ENCODE measurements around the gene SLC6A8.

The SLC6A8 gene

DNA sequence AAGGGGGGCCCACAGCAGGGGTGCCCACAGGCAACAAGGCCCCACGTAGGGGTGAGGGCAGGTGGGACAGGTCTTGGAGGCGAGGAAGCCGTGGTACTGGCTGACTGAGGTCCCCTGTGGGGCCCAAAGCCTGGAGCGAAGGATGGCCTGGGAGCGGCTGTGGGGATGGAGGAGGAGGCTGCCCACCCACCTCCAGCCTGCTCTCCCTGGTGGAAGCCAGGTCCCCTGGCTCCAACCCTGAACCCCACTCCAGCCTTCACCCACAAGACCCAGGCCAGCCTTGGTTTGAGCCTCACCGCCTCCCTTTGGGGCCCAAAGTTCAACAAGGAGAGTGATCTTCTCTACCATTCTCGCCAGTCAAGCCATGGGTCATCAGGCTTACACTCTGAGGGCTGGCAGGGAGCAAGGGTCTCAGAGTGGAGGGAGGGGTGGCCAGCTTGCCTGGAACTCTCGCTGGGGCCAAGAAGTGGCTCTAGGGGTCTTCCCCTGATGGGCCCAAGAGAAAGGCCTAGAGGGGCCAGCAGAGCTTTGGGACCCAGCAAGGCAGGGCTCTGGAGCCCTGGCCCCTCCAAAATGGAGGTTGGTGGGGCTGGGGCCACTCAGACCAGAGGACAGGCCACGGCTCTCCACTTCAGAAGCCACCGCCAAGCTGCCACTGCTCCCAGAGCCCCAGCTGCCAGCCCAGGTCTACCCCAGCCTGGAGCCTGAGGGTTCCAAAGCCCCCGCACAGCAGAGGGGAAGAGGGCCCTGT is 19.1 kb upstream of the SLC6A8 start:
- H3K4me3 ChIP-seq (ENCODE audit: low read depth, low read length) = no peak overlapping the region
- DNase-seq (ENCODE audit: low read depth) = no peak
- TF ChIP-seq, protein P1, sequence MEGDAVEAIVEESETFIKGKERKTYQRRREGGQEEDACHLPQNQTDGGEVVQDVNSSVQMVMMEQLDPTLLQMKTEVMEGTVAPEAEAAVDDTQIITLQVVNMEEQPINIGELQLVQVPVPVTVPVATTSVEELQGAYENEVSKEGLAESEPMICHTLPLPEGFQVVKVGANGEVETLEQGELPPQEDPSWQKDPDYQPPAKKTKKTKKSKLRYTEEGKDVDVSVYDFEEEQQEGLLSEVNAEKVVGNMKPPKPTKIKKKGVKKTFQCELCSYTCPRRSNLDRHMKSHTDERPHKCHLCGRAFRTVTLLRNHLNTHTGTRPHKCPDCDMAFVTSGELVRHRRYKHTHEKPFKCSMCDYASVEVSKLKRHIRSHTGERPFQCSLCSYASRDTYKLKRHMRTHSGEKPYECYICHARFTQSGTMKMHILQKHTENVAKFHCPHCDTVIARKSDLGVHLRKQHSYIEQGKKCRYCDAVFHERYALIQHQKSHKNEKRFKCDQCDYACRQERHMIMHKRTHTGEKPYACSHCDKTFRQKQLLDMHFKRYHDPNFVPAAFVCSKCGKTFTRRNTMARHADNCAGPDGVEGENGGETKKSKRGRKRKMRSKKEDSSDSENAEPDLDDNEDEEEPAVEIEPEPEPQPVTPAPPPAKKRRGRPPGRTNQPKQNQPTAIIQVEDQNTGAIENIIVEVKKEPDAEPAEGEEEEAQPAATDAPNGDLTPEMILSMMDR (IDR thresholded peaks at IDR 0.05; ENCODE audit: low read depth, low read length, missing control alignments) = no peak

DNA sequence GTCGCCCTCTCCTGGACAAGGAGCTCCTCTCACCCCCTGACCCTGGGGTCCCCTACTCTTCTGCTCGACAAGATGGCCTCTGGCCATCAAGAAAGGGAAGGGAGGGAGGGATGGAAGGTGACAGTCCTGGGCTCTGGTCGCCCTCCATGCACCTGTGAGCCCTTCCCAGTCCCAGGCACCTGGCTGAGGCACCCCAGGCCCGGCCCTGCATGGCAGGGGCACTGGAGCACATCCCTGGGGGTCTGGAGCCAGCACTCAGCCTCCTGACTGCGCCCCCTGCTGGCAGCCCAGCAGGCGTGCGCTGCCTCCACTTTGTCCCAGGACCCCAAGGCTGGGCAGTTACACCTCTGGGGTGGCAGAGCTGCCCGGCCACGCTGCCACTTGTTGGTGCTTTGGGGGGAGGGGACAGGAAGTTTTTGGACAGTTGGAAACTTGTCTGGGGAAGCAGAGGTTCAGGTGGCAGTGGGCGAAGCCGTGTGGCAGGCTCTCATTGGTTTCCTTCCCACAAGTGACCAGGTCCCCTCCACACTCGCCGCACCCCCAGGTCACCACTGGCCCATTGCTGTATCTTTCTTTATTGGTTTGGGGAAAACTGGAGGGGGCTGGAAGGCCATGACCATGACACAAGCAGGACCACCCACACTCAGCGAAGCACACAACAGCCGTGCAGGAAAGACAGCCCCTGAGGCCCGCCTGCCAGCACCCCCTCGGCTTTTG is 18.4 kb upstream of the SLC6A8 start:
- TF ChIP-seq, protein P1 (IDR thresholded peaks at IDR 0.05; ENCODE audit: low read depth, low read length, missing control alignments) = peak; percentile 81
- no peak overlapping the region for H3K4me3 ChIP-seq (ENCODE audit: low read depth, low read length)
- DNase-seq (ENCODE audit: low read depth) = no peak

DNA sequence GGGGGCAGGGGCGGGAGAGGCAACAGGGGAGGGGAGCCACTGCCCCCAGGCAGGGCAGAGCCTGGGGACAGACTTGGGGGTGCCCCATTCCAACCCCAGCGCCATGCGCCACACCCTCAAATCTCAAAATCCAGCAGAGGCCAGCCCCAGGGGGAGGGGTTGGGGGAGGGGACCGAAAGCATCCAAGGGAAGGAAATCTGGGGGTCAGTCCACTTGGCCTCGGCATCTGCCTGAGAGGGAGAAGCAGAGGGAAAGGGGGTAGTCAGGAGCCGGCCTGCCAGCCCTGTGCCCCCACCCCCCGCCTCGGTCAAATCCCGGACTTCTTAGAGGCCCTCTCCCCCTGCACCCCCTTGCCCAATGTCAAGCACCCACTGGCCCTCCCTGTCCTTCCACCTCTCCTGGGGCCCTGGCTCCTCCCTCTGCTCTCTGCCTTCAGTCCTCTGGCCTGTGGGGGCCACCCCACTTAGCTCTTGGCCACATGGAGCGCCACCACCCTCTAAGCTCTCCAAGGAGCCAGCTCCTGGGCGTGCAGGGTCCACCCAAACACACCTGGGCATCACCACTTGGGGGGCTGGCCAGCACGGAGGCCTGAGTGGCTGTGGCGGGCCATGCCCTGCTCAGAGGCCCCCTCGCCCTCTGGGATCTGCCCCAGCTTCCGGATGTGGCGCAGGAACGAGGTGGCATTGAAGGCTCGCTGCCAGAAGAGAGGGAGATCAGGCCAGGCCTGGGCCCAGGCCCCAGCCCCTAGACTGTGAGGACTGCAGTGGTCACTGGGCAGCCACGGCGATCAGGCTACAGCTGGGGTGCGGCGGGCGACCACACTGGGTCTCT is 17.6 kb upstream of the SLC6A8 start:
- H3K4me3 ChIP-seq (ENCODE audit: low read depth, low read length) = no peak overlapping the region
- TF ChIP-seq, protein P1 (IDR thresholded peaks at IDR 0.05; ENCODE audit: low read depth, low read length, missing control alignments) = no peak
- DNase-seq (ENCODE audit: low read depth) = no peak

DNA sequence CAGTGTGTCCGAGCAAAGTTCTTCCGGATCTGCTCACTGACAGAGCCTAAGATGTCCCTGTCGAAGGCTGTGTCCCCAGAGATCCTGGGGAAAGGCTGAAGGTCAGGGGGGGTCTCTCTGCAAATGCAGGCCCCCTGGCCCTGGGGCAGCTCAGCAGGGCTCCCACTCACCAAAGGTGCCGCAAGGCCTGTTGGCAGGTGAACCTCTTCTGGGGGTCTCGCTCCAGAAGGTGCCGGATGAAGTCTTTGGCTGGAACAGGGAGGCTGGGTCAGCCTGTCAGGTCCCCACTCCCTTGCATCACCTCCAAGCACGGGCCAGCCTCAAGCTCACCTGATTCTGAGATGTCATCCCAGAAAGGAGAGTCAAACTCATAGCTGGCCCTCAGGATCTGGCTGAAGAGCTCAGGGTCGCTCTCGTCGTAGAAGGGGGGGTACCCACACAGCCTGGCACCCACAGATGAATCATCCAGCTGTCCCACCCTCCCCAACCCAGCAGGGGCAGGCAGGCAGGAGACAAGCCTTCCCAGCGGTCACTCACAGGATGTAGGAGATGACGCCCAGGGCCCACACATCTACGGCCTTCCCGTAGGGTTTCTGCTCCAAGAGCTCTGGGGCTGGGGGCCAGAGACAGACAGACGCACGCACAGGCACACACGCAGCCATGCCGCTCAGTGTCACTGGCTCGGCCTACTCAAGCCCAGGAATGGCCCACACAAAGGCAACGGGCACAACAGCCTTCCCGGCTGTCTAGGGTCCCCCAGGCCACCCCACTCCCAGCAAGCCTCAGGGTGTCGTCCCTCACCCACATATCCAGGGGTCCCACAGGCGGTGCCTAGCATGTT is 16.8 kb upstream of the SLC6A8 start:
- H3K4me3 ChIP-seq (ENCODE audit: low read depth, low read length) = no peak overlapping the region
- TF ChIP-seq, protein P1 (IDR thresholded peaks at IDR 0.05; ENCODE audit: low read depth, low read length, missing control alignments) = no peak
- no peak for DNase-seq (ENCODE audit: low read depth)

DNA sequence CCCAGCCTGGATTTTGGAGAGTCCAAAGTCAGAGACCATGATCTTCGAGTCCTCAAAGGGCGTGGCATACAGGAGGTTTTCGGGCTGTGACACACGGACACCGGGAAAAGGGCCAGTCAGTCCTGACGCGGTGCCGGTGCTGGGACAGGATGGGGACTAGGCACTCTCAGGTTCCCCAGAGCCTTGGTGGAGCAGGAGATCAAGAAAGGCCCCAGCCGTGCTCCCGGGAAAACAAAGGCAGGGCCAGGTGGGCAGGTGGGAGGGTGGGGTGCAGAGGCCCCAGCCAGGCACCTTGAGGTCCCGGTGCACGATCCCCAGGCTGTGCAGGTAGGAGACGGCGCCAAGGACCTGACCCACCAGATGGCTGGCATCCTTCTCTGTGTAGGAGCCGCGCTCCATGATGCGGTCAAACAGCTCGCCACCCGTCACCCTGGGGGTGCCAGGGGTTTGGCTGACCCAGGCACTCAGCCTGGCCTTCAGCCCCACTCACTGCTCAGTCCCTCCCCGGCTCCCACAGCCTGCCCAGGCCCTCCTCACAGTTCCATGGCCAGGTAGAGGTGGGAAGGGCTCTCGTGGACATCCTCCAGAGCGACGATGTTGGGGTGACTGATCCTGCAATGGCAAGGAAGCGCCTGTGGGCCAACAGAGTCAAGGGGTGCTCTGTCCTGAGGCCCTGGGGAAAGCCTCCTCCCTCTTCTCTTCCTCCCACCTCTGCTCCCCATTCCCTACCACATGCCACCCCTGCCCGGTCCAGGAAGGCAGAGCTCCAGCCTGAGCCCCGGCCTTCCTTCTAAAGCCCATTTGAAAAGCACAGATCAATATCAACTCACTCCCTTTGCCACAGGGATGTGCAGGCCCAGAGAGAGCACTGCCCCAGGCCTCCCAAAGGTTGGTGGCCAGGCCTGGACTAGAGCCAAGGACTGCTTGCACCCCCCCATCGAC is 15.9 kb upstream of the SLC6A8 start:
- H3K4me3 ChIP-seq (ENCODE audit: low read depth, low read length) = no peak overlapping the region
- no peak for DNase-seq (ENCODE audit: low read depth)
- TF ChIP-seq, protein P1 (IDR thresholded peaks at IDR 0.05; ENCODE audit: low read depth, low read length, missing control alignments) = no peak

Data from GM12864 (cell line).